K562 (cell line): ENCODE data around the gene ZMIZ1.
"Not testable (repeated sequence)": the region's sequence is repeated elsewhere in the genome, so short reads cannot be mapped to it uniquely, and the experiment has no call there.

Source experiments
- BHLHE40 ChIP-seq: IDR thresholded peaks from 2 replicates; pipeline ENCODE4 v1.6.1; 2011; ENCODE audit warnings: low read length, improper control_type of control experiment
- EP300 ChIP-seq: IDR thresholded peaks from 2 replicates; pipeline ENCODE4 v1.6.1; 2012; ENCODE audit warnings: low read length, improper control_type of control experiment
- EZH2 ChIP-seq: IDR thresholded peaks from 2 replicates; pipeline ENCODE4 v1.6.1; 2012; ENCODE audit warnings: low read depth, mild to moderate bottlenecking, inconsistent platforms, low read length, borderline replicate concordance
- FOXM1 ChIP-seq, 2 experiments: fragments of 450-650 bp in 1 of 2; sonication (generic) in 1 of 2; formaldehyde crosslinking in 1 of 2; IDR thresholded peaks; 2 replicates each; pipeline versions ENCODE4 v1.6.1 to v1.9.0; 2017 to 2022; ENCODE audit warnings: low read depth in 2 of 2, mild to moderate bottlenecking in 2 of 2, missing genetic modification reagents in 1 of 2, moderate library complexity in 1 of 2
- KDM4B ChIP-seq, 2 experiments: fragments of 450-650 bp in 1 of 2; sonication (generic) in 1 of 2; IDR thresholded peaks; 2 replicates each; pipeline ENCODE4 v1.6.1; 2016 to 2017; ENCODE audit warnings: borderline replicate concordance in 2 of 2, antibody characterized with exemption in 1 of 2, low read depth in 1 of 2, mild to moderate bottlenecking in 1 of 2
- SIN3A ChIP-seq, 2 experiments: fragments of 150-350 bp in 1 of 2; IDR thresholded peaks; 2 replicates each; pipeline ENCODE4 v1.6.1; 2011 to 2016; ENCODE audit warnings: borderline replicate concordance in 2 of 2, low read depth in 2 of 2, low read length in 2 of 2, mild to moderate bottlenecking in 2 of 2, moderate library complexity in 2 of 2; ENCODE audit not compliant: control insufficient read depth in 1 of 2
- ZNF274 ChIP-seq: IDR thresholded peaks from 2 replicates; pipeline ENCODE4 v1.6.1; 2011; ENCODE audit warnings: low read depth, mild to moderate bottlenecking, low read length, moderate library complexity, borderline replicate concordance
- ZNF316 ChIP-seq: fragments of 450-650 bp; IDR thresholded peaks from 2 replicates; pipeline ENCODE4 v1.6.1; 2016
- TF ChIP-seq, protein P1 (sequence below): fragments of 450-650 bp; IDR thresholded peaks from 2 replicates; pipeline ENCODE4 v1.6.1; 2016; ENCODE audit warnings: mild to moderate bottlenecking, moderate library complexity
- TF ChIP-seq, protein P2 (sequence below), 3 experiments: IDR thresholded peaks in 2 of 3; conservative IDR thresholded peaks in 1 of 3; 2 replicates each; pipeline ENCODE4 v1.5.1; 2011 to 2012; ENCODE audit warnings: low read length in 3 of 3, mild to moderate bottlenecking in 3 of 3, control low read depth in 2 of 3, improper control_type of control experiment in 1 of 3, inconsistent platforms in 1 of 3, low read depth in 1 of 3, mixed read lengths in 1 of 3, moderate library complexity in 1 of 3; ENCODE audit not compliant: insufficient read depth in 2 of 3
- TF ChIP-seq, protein P3 (sequence below): sonication (generic); formaldehyde crosslinking; IDR thresholded peaks from 2 replicates; pipeline ENCODE4 v1.9.0; 2022; ENCODE audit warnings: mild to moderate bottlenecking, missing genetic modification reagents
- TF ChIP-seq, protein P4 (sequence below): sonication (generic); formaldehyde crosslinking; IDR thresholded peaks from 2 replicates; pipeline ENCODE4 v1.8.0; 2022; ENCODE audit warnings: mild to moderate bottlenecking, missing genetic modification reagents
- TF ChIP-seq, protein P5 (sequence below): fragments of 250-450 bp; sonication (Bioruptor Pico); IDR thresholded peaks from 2 replicates; pipeline ENCODE4 v1.5.1; 2021; ENCODE audit warnings: mild to moderate bottlenecking

DNA sequence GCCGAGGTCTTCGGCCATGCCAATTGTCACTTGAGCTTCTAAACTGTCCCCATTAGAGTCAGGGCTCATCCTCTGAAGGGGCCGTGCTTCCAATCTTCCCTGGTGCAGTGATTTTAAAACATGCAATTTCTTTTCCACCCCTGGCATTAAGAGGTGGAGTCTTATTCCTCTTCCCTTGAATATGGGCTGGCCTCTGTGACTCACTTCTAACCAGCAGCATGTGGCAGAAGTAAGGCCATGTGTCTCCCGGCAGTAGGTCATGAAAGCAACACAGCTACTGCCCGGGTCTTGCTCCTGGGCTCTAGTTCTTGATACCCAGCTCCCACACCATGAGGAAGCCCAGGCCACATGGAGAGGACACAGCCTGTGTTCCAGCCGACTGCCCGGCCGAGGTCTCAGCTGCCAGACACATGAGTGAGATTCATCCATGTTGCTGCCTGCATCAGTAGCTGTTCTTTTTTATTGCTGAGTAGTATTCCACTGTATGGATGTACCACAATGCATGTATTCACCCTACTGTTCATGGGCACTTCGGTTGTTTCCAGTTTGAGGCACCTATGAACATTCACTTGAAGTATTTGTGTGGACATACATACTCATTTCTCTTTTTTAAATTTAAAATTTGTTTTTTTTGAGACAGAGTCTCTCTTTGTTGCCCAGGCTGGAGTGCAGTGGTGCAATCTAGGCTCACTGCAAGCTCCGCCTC lies 264.0 kb downstream of the ZMIZ1 start:
- TF ChIP-seq, protein P1, sequence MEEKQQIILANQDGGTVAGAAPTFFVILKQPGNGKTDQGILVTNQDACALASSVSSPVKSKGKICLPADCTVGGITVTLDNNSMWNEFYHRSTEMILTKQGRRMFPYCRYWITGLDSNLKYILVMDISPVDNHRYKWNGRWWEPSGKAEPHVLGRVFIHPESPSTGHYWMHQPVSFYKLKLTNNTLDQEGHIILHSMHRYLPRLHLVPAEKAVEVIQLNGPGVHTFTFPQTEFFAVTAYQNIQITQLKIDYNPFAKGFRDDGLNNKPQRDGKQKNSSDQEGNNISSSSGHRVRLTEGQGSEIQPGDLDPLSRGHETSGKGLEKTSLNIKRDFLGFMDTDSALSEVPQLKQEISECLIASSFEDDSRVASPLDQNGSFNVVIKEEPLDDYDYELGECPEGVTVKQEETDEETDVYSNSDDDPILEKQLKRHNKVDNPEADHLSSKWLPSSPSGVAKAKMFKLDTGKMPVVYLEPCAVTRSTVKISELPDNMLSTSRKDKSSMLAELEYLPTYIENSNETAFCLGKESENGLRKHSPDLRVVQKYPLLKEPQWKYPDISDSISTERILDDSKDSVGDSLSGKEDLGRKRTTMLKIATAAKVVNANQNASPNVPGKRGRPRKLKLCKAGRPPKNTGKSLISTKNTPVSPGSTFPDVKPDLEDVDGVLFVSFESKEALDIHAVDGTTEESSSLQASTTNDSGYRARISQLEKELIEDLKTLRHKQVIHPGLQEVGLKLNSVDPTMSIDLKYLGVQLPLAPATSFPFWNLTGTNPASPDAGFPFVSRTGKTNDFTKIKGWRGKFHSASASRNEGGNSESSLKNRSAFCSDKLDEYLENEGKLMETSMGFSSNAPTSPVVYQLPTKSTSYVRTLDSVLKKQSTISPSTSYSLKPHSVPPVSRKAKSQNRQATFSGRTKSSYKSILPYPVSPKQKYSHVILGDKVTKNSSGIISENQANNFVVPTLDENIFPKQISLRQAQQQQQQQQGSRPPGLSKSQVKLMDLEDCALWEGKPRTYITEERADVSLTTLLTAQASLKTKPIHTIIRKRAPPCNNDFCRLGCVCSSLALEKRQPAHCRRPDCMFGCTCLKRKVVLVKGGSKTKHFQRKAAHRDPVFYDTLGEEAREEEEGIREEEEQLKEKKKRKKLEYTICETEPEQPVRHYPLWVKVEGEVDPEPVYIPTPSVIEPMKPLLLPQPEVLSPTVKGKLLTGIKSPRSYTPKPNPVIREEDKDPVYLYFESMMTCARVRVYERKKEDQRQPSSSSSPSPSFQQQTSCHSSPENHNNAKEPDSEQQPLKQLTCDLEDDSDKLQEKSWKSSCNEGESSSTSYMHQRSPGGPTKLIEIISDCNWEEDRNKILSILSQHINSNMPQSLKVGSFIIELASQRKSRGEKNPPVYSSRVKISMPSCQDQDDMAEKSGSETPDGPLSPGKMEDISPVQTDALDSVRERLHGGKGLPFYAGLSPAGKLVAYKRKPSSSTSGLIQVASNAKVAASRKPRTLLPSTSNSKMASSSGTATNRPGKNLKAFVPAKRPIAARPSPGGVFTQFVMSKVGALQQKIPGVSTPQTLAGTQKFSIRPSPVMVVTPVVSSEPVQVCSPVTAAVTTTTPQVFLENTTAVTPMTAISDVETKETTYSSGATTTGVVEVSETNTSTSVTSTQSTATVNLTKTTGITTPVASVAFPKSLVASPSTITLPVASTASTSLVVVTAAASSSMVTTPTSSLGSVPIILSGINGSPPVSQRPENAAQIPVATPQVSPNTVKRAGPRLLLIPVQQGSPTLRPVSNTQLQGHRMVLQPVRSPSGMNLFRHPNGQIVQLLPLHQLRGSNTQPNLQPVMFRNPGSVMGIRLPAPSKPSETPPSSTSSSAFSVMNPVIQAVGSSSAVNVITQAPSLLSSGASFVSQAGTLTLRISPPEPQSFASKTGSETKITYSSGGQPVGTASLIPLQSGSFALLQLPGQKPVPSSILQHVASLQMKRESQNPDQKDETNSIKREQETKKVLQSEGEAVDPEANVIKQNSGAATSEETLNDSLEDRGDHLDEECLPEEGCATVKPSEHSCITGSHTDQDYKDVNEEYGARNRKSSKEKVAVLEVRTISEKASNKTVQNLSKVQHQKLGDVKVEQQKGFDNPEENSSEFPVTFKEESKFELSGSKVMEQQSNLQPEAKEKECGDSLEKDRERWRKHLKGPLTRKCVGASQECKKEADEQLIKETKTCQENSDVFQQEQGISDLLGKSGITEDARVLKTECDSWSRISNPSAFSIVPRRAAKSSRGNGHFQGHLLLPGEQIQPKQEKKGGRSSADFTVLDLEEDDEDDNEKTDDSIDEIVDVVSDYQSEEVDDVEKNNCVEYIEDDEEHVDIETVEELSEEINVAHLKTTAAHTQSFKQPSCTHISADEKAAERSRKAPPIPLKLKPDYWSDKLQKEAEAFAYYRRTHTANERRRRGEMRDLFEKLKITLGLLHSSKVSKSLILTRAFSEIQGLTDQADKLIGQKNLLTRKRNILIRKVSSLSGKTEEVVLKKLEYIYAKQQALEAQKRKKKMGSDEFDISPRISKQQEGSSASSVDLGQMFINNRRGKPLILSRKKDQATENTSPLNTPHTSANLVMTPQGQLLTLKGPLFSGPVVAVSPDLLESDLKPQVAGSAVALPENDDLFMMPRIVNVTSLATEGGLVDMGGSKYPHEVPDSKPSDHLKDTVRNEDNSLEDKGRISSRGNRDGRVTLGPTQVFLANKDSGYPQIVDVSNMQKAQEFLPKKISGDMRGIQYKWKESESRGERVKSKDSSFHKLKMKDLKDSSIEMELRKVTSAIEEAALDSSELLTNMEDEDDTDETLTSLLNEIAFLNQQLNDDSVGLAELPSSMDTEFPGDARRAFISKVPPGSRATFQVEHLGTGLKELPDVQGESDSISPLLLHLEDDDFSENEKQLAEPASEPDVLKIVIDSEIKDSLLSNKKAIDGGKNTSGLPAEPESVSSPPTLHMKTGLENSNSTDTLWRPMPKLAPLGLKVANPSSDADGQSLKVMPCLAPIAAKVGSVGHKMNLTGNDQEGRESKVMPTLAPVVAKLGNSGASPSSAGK: not testable (repeated sequence)
- TF ChIP-seq, protein P2, sequence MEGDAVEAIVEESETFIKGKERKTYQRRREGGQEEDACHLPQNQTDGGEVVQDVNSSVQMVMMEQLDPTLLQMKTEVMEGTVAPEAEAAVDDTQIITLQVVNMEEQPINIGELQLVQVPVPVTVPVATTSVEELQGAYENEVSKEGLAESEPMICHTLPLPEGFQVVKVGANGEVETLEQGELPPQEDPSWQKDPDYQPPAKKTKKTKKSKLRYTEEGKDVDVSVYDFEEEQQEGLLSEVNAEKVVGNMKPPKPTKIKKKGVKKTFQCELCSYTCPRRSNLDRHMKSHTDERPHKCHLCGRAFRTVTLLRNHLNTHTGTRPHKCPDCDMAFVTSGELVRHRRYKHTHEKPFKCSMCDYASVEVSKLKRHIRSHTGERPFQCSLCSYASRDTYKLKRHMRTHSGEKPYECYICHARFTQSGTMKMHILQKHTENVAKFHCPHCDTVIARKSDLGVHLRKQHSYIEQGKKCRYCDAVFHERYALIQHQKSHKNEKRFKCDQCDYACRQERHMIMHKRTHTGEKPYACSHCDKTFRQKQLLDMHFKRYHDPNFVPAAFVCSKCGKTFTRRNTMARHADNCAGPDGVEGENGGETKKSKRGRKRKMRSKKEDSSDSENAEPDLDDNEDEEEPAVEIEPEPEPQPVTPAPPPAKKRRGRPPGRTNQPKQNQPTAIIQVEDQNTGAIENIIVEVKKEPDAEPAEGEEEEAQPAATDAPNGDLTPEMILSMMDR (IDR thresholded peaks at IDR 0.05 in 2 of 3, conservative IDR thresholded peaks at IDR 0.05 in 1 of 3; ENCODE audit: insufficient read depth in 2 of 3, low read depth in 1 of 3, low read length in 3 of 3): not testable (repeated sequence)
- TF ChIP-seq, protein P3, sequence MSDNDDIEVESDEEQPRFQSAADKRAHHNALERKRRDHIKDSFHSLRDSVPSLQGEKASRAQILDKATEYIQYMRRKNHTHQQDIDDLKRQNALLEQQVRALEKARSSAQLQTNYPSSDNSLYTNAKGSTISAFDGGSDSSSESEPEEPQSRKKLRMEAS (CRISPR knock-in tag): not testable (repeated sequence)
- not testable (repeated sequence) for TF ChIP-seq BHLHE40; EZH2; FOXM1 (IDR thresholded peaks at IDR 0.05; ENCODE audit: low read depth); FOXM1 (CRISPR knock-in tag; IDR thresholded peaks at IDR 0.05; ENCODE audit: low read depth); ZNF274; SIN3A (IDR thresholded peaks at IDR 0.05; ENCODE audit: borderline replicate concordance in 2 of 2, control insufficient read depth in 1 of 2, low read depth in 2 of 2, low read length in 2 of 2); KDM4B (IDR thresholded peaks at IDR 0.05; ENCODE audit: borderline replicate concordance in 2 of 2, low read depth in 1 of 2); EP300; ZNF316
- TF ChIP-seq, protein P4, sequence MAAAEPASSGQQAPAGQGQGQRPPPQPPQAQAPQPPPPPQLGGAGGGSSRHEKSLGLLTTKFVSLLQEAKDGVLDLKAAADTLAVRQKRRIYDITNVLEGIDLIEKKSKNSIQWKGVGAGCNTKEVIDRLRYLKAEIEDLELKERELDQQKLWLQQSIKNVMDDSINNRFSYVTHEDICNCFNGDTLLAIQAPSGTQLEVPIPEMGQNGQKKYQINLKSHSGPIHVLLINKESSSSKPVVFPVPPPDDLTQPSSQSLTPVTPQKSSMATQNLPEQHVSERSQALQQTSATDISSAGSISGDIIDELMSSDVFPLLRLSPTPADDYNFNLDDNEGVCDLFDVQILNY (CRISPR knock-in tag): not testable (repeated sequence)
- TF ChIP-seq, protein P5, sequence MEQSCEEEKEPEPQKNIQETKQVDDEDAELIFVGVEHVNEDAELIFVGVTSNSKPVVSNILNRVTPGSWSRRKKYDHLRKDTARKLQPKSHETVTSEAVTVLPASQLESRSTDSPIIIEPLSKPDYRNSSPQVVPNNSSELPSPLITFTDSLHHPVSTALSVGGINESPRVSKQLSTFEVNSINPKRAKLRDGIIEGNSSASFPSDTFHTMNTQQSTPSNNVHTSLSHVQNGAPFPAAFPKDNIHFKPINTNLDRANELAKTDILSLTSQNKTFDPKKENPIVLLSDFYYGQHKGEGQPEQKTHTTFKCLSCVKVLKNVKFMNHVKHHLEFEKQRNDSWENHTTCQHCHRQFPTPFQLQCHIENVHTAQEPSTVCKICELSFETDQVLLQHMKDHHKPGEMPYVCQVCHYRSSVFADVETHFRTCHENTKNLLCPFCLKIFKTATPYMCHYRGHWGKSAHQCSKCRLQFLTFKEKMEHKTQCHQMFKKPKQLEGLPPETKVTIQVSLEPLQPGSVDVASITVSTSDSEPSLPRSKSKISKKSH (CRISPR knock-in tag): not testable (repeated sequence)
